ENCODE measurements around the gene ZFPM1.

- TF ChIP-seq CTCF (IDR thresholded peaks at IDR 0.05) (no peak), POLR2A (IDR thresholded peaks at IDR 0.05) (no peak), POLR2AphosphoS5 (IDR thresholded peaks at IDR 0.05) (no peak), EP300 (IDR thresholded peaks at IDR 0.05) (no peak)
Observed at GRCh38 chr16:88568710-88569613, 115.9 kb downstream of the ZFPM1 start.
